K562 (cell line): Measurements from ENCODE around the gene RTBDN. TPM values are rescaled to one million over a fixed set of nuclear protein-coding genes. Genes with fewer than 3 reads are reported as not detected.

Source experiments
- FOS ChIP-seq: IDR thresholded peaks from 3 replicates; pipeline ENCODE4 v1.6.1; 2011; ENCODE audit not compliant: insufficient read length; ENCODE audit errors: extremely low read depth
- FOXP1 ChIP-seq: sonication (generic); formaldehyde crosslinking; IDR thresholded peaks from 2 replicates; pipeline ENCODE4 v1.8.0; 2022; ENCODE audit warnings: mild to moderate bottlenecking, missing genetic modification reagents
- HDAC2 ChIP-seq: fragments of 450-650 bp; IDR thresholded peaks from 2 replicates; pipeline ENCODE4 v1.6.1; 2016; ENCODE audit warnings: mild to moderate bottlenecking
- HMG20A ChIP-seq: fragments of 450-650 bp; formaldehyde crosslinking; conservative IDR thresholded peaks from 2 replicates; pipeline ENCODE4 v1.4.0; 2020; ENCODE audit warnings: mild to moderate bottlenecking, mixed read lengths
- KDM1A ChIP-seq, 2 experiments: fragments of 450-650 bp; IDR thresholded peaks; 2 replicates each; pipeline ENCODE4 v1.6.1; 2016; ENCODE audit warnings: mild to moderate bottlenecking in 2 of 2
- NFE2L1 ChIP-seq: fragments of 450-650 bp; IDR thresholded peaks from 2 replicates; pipeline ENCODE4 v1.6.1; 2016; ENCODE audit warnings: missing genetic modification characterization, low read depth, mild to moderate bottlenecking, missing compliant biosample characterization, moderate library complexity, borderline replicate concordance
- NR1H2 ChIP-seq: sonication (generic); formaldehyde crosslinking; IDR thresholded peaks from 2 replicates; pipeline ENCODE4 v1.4.0; 2020; ENCODE audit warnings: mild to moderate bottlenecking, missing genetic modification reagents
- RBM14 ChIP-seq: fragments of 200-400 bp; formaldehyde crosslinking; IDR thresholded peaks from 2 replicates; pipeline ENCODE4 v1.6.1; 2018; ENCODE audit warnings: low read depth, mild to moderate bottlenecking, low read length, moderate library complexity, borderline replicate concordance; ENCODE audit not compliant: insufficient read depth
- RFX7 ChIP-seq: fragments of 250-450 bp; sonication (Bioruptor Pico); IDR thresholded peaks from 2 replicates; pipeline ENCODE4 v1.5.1; 2021; ENCODE audit warnings: mild to moderate bottlenecking
- TAF1 ChIP-seq: IDR thresholded peaks from 2 replicates; pipeline ENCODE4 v1.6.1; 2011; ENCODE audit warnings: mild to moderate bottlenecking, low read length, moderate library complexity; ENCODE audit not compliant: insufficient read depth, control insufficient read depth, severe bottlenecking; ENCODE audit errors: extremely low read depth
- TAF7 ChIP-seq: fragments of 450-650 bp; IDR thresholded peaks from 2 replicates; pipeline ENCODE4 v1.6.1; 2016; ENCODE audit warnings: missing genetic modification characterization, missing compliant biosample characterization
- TAF9B ChIP-seq: fragments of 450-650 bp; IDR thresholded peaks from 2 replicates; pipeline ENCODE4 v1.6.1; 2018; ENCODE audit warnings: mild to moderate bottlenecking; ENCODE audit not compliant: partially characterized antibody
- TCF7L2 ChIP-seq: fragments of 150-350 bp; IDR thresholded peaks from 2 replicates; pipeline ENCODE4 v1.6.1; 2016; ENCODE audit warnings: low read depth, mild to moderate bottlenecking, low read length, moderate library complexity
- ZC3H4 ChIP-seq: sonication (generic); formaldehyde crosslinking; IDR thresholded peaks from 2 replicates; pipeline ENCODE4 v1.9.0; 2021; ENCODE audit warnings: missing genetic modification reagents, borderline replicate concordance
- ZNF12 ChIP-seq: sonication (generic); formaldehyde crosslinking; IDR thresholded peaks from 2 replicates; pipeline ENCODE4 v1.4.0; 2020; ENCODE audit warnings: mild to moderate bottlenecking, missing genetic modification reagents
- ZNF133 ChIP-seq: fragments of 250-450 bp; sonication (Bioruptor Pico); IDR thresholded peaks from 2 replicates; pipeline ENCODE4 v1.4.0; 2020; ENCODE audit warnings: mild to moderate bottlenecking
- ZNF431 ChIP-seq: sonication (generic); formaldehyde crosslinking; IDR thresholded peaks from 2 replicates; pipeline ENCODE4 v1.8.0; 2022; ENCODE audit warnings: mild to moderate bottlenecking, missing genetic modification reagents
- polyA plus RNA-seq, 8 experiments: library from polyadenylated mRNA; depleted of rRNA in 4 of 8; stranded (reverse) in 5 of 8; unstranded in 3 of 8; fragments of >200 nt; fragmentation: Nextera tagmentation in 2 of 8; fragmentation: Illumina TruSeq in 1 of 8; extraction: Ambion mirVana in 2 of 8; extraction: Trizol in 1 of 8; gene quantifications; 2 replicates each; pipeline versions ENCODE4 v1.2.1 to v1.2.3, GENCODE V29; 2011 to 2014; ENCODE audit warnings: inconsistent platforms in 1 of 8, missing spikeins in 1 of 8
- total RNA-seq, 7 experiments: library from RNA; depleted of rRNA in 6 of 7; stranded (reverse); fragments of >200 nt in 6 of 7; fragmentation: Illumina TruSeq in 2 of 7; extraction: Trizol in 2 of 7; gene quantifications; 2 replicates each; pipeline versions ENCODE4 v1.2.1 to v1.2.3, GENCODE V29; 2011 to 2021; ENCODE audit warnings: low replicate concordance in 1 of 7
- TF ChIP-seq, protein P1 (sequence below): fragments of 450-650 bp; IDR thresholded peaks from 2 replicates; pipeline ENCODE4 v1.7.1; 2018; ENCODE audit warnings: mild to moderate bottlenecking, low read depth; ENCODE audit not compliant: partially characterized antibody
- TF ChIP-seq, protein P2 (sequence below): fragments of 450-650 bp; IDR thresholded peaks from 2 replicates; pipeline ENCODE4 v1.6.1; 2017; ENCODE audit warnings: mild to moderate bottlenecking, moderate library complexity
- TF ChIP-seq, protein P3 (sequence below): sonication (generic); formaldehyde crosslinking; IDR thresholded peaks from 2 replicates; pipeline ENCODE4 v1.9.0; 2022; ENCODE audit warnings: mild to moderate bottlenecking, missing genetic modification reagents
- TF ChIP-seq, protein P4 (sequence below): fragments of 450-650 bp; IDR thresholded peaks from 2 replicates; pipeline ENCODE4 v1.6.1; 2016; ENCODE audit warnings: mild to moderate bottlenecking

RTBDN gene
- total and polyA plus RNA-seq, 9 of the 15 experiments (the other 6 are each of a cell fraction or from before 2014, with no cell fraction given), result 0.20 to 2.3 (median 0.72) TPM; not detected in 1

DNA sequence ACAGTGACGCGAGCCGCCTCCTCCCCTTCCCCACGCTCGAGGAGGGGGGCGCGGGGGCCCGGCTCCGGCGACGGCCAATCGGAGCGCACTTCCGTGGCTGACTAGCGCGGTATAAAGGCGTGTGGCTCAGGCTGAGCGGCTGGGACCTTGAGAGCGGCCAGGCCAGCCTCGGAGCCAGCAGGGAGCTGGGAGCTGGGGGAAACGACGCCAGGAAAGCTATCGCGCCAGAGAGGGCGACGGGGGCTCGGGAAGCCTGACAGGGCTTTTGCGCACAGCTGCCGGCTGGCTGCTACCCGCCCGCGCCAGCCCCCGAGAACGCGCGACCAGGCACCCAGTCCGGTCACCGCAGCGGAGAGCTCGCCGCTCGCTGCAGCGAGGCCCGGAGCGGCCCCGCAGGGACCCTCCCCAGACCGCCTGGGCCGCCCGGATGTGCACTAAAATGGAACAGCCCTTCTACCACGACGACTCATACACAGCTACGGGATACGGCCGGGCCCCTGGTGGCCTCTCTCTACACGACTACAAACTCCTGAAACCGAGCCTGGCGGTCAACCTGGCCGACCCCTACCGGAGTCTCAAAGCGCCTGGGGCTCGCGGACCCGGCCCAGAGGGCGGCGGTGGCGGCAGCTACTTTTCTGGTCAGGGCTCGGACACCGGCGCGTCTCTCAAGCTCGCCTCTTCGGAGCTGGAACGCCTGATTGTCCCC, 42.9 kb downstream of the RTBDN start, which contains the start of gene JUNB (continued):
- peak; percentile 9 for TF ChIP-seq FOS
- TF ChIP-seq RFX7, result 0 out of 2 replicates have a peak, but pooled peaks have one; percentile 38
- TF ChIP-seq, protein P1, sequence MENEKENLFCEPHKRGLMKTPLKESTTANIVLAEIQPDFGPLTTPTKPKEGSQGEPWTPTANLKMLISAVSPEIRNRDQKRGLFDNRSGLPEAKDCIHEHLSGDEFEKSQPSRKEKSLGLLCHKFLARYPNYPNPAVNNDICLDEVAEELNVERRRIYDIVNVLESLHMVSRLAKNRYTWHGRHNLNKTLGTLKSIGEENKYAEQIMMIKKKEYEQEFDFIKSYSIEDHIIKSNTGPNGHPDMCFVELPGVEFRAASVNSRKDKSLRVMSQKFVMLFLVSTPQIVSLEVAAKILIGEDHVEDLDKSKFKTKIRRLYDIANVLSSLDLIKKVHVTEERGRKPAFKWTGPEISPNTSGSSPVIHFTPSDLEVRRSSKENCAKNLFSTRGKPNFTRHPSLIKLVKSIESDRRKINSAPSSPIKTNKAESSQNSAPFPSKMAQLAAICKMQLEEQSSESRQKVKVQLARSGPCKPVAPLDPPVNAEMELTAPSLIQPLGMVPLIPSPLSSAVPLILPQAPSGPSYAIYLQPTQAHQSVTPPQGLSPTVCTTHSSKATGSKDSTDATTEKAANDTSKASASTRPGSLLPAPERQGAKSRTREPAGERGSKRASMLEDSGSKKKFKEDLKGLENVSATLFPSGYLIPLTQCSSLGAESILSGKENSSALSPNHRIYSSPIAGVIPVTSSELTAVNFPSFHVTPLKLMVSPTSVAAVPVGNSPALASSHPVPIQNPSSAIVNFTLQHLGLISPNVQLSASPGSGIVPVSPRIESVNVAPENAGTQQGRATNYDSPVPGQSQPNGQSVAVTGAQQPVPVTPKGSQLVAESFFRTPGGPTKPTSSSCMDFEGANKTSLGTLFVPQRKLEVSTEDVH, result peak; percentile 36
- TF ChIP-seq NFE2L1 (tag), result no peak
- TF ChIP-seq KDM1A (IDR thresholded peaks at IDR 0.05), result no peak
- TF ChIP-seq RBM14, result 0 out of 2 replicates have a peak, but pooled peaks have one; percentile 73
- TF ChIP-seq TCF7L2, result no peak
- TF ChIP-seq ZNF431 (CRISPR knock-in tag), result 0 out of 2 replicates have a peak, but pooled peaks have one; percentile 22
- TF ChIP-seq, protein P2, sequence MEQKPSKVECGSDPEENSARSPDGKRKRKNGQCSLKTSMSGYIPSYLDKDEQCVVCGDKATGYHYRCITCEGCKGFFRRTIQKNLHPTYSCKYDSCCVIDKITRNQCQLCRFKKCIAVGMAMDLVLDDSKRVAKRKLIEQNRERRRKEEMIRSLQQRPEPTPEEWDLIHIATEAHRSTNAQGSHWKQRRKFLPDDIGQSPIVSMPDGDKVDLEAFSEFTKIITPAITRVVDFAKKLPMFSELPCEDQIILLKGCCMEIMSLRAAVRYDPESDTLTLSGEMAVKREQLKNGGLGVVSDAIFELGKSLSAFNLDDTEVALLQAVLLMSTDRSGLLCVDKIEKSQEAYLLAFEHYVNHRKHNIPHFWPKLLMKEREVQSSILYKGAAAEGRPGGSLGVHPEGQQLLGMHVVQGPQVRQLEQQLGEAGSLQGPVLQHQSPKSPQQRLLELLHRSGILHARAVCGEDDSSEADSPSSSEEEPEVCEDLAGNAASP, result no peak
- TF ChIP-seq, protein P3, sequence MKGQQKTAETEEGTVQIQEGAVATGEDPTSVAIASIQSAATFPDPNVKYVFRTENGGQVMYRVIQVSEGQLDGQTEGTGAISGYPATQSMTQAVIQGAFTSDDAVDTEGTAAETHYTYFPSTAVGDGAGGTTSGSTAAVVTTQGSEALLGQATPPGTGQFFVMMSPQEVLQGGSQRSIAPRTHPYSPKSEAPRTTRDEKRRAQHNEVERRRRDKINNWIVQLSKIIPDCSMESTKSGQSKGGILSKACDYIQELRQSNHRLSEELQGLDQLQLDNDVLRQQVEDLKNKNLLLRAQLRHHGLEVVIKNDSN (CRISPR knock-in tag), result peak; percentile 25; the same call in 1 of the 2 replicates
- no peak for TF ChIP-seq ZNF133 (CRISPR knock-in tag)
- peak; percentile 91 for TF ChIP-seq TAF7 (tag)
- peak; percentile 85; the same call in 1 of the 2 replicates for TF ChIP-seq ZC3H4 (CRISPR knock-in tag)
- TF ChIP-seq HMG20A (CRISPR knock-in tag), result no peak
- no peak for TF ChIP-seq HDAC2
- TF ChIP-seq, protein P4, sequence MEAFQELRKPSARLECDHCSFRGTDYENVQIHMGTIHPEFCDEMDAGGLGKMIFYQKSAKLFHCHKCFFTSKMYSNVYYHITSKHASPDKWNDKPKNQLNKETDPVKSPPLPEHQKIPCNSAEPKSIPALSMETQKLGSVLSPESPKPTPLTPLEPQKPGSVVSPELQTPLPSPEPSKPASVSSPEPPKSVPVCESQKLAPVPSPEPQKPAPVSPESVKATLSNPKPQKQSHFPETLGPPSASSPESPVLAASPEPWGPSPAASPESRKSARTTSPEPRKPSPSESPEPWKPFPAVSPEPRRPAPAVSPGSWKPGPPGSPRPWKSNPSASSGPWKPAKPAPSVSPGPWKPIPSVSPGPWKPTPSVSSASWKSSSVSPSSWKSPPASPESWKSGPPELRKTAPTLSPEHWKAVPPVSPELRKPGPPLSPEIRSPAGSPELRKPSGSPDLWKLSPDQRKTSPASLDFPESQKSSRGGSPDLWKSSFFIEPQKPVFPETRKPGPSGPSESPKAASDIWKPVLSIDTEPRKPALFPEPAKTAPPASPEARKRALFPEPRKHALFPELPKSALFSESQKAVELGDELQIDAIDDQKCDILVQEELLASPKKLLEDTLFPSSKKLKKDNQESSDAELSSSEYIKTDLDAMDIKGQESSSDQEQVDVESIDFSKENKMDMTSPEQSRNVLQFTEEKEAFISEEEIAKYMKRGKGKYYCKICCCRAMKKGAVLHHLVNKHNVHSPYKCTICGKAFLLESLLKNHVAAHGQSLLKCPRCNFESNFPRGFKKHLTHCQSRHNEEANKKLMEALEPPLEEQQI, result no peak
- TF ChIP-seq TAF9B, result peak; percentile 92
- TF ChIP-seq TAF1, result peak; percentile 99
- peak; percentile 87; the same call in 1 of the 2 replicates for TF ChIP-seq NR1H2 (CRISPR knock-in tag)
- peak; percentile 34; the same call in 1 of the 2 replicates for TF ChIP-seq ZNF12 (CRISPR knock-in tag)
- peak; percentile 95 for TF ChIP-seq FOXP1
